Retinal pigment epithelial cell (primary cell): ENCODE measurements around the gene VPS11.
"Not testable (repeated sequence)": the region's sequence is repeated elsewhere in the genome, so short reads cannot be mapped to it uniquely, and the experiment has no call there.

ENCODE experiments used
- DNase-seq: peaks from one replicate; pipeline ENCODE4 v3.0.0-alpha.2; 2010; ENCODE audit warnings: low read depth
- H3K4me3 ChIP-seq: 2 replicates; pipeline ENCODE4 v1.5.1; 2011; ENCODE audit warnings: mild to moderate bottlenecking, low read length, control low read depth, moderate library complexity
- CTCF ChIP-seq: conservative IDR thresholded peaks from 2 replicates; pipeline ENCODE4 v1.5.1; 2011; ENCODE audit warnings: low read depth, low read length, control low read depth, inconsistent platforms

Gene VPS11

GRCh38 chr11:119038884-119039283 is 28.7 kb upstream of the VPS11 start:
- H3K4me3 ChIP-seq = no peak overlapping the region
- no peak for DNase-seq
- no peak for TF ChIP-seq CTCF

GRCh38 chr11:119039471-119039870 is 28.1 kb upstream of the VPS11 start:
- H3K4me3 ChIP-seq, DNase-seq: not testable (repeated sequence)

GRCh38 chr11:119041821-119042514 is 25.6 kb upstream of the VPS11 start:
- TF ChIP-seq CTCF = no peak
- DNase-seq = no peak
- no peak overlapping the region for H3K4me3 ChIP-seq

- DNase-seq = no peak
- no peak overlapping the region for H3K4me3 ChIP-seq
- no peak for TF ChIP-seq CTCF
These were observed 24.7 kb upstream of the VPS11 start for GRCh38 chr11:119042927-119043326.

GRCh38 chr11:119044708-119045107 is 22.9 kb upstream of the VPS11 start:
- no peak overlapping the region for H3K4me3 ChIP-seq
- TF ChIP-seq CTCF = peak; percentile 32
- DNase-seq = no peak

GRCh38 chr11:119046489-119046888 is 21.1 kb upstream of the VPS11 start:
- H3K4me3 ChIP-seq = no peak overlapping the region
- no peak for DNase-seq
- TF ChIP-seq CTCF = no peak

- DNase-seq = no peak
- no peak for TF ChIP-seq CTCF
- no peak overlapping the region for H3K4me3 ChIP-seq
These were observed 20.4 kb upstream of the VPS11 start for GRCh38 chr11:119047205-119047604.
